WTC11 (cell line): ENCODE measurements around the gene MRPS5. TPM values are rescaled to one million over a fixed set of nuclear protein-coding genes. Genes with fewer than 3 reads are reported as not detected.

ENCODE experiments used
- ATAC-seq: fragments of 200-7000 bp; cut with Tn5 transposase; 2 replicates; pipeline ENCODE4 v1.10.0; 2021; ENCODE audit warnings: mild to moderate bottlenecking, moderate library complexity
- CTCF ChIA-PET: fragments of 300-600 bp; sonication (Branson Sonifier 250); formaldehyde crosslinking; loops from one replicate; lab custom pipeline; 2021; ENCODE audit warnings: antibody characterized with exemption; lab: Charles Lee
- POLR2A ChIA-PET: fragments of 350-600 bp; sonication (Branson Sonifier 250); formaldehyde crosslinking; loops from one replicate; lab custom pipeline; 2021; ENCODE audit warnings: antibody characterized with exemption; lab: Charles Lee
- DNase-seq: peaks from one replicate; pipeline ENCODE4 v3.0.0; 2021; ENCODE audit warnings: low spot score
- H3K27ac Mint-ChIP-seq: 2 replicates; pipeline ENCODE4 v1.8.0; 2021; ENCODE audit warnings: mixed read lengths
- H3K27me3 Mint-ChIP-seq: 2 replicates; pipeline ENCODE4 v1.8.0; 2021; ENCODE audit warnings: low read depth, mild to moderate bottlenecking, moderate library complexity, mixed read lengths
- H3K36me3 Mint-ChIP-seq: 2 replicates; pipeline ENCODE4 v1.8.0; 2021; ENCODE audit warnings: mixed read lengths
- H3K4me1 Mint-ChIP-seq: 2 replicates; pipeline ENCODE4 v1.8.0; 2022; ENCODE audit warnings: mixed read lengths
- H3K4me3 Mint-ChIP-seq: 2 replicates; pipeline ENCODE4 v1.8.0; 2021; ENCODE audit warnings: mild to moderate bottlenecking, moderate library complexity, mixed read lengths
- H3K9me3 Mint-ChIP-seq: 2 replicates; pipeline ENCODE4 v1.8.0; 2021; ENCODE audit warnings: mixed read lengths
- CBFB ChIP-seq: sonication (generic); formaldehyde crosslinking; IDR thresholded peaks from 2 replicates; pipeline ENCODE4 v1.8.1; 2022; ENCODE audit warnings: mild to moderate bottlenecking, low read depth, missing genetic modification reagents
- FOXP1 ChIP-seq: sonication (generic); formaldehyde crosslinking; IDR thresholded peaks from 2 replicates; pipeline ENCODE4 v1.8.0; 2022; ENCODE audit warnings: missing genetic modification reagents, mild to moderate bottlenecking, moderate library complexity, borderline replicate concordance
- JAZF1 ChIP-seq: fragments of 250-450 bp; sonication (Bioruptor Pico); IDR thresholded peaks from 2 replicates; pipeline ENCODE4 v1.9.0; 2021; ENCODE audit warnings: moderate library complexity, mild to moderate bottlenecking, inconsistent platforms
- NFE2L1 ChIP-seq: sonication (generic); formaldehyde crosslinking; IDR thresholded peaks from 2 replicates; pipeline ENCODE4 v1.8.1; 2023; ENCODE audit warnings: missing genetic modification reagents
- TEAD4 ChIP-seq: sonication (generic); formaldehyde crosslinking; IDR thresholded peaks from 2 replicates; pipeline ENCODE4 v1.8.0; 2022; ENCODE audit warnings: mild to moderate bottlenecking, missing genetic modification reagents
- ZNF263 ChIP-seq: sonication (generic); formaldehyde crosslinking; IDR thresholded peaks from 2 replicates; pipeline ENCODE4 v1.8.1; 2022; ENCODE audit warnings: low read depth, mild to moderate bottlenecking, moderate library complexity, missing genetic modification reagents
- total RNA-seq: library from RNA; stranded (reverse); gene quantifications from 3 replicates; pipeline ENCODE4 v1.2.3, GENCODE V29; 2021
- TF ChIP-seq, protein P1 (sequence below): sonication (generic); formaldehyde crosslinking; IDR thresholded peaks from 2 replicates; pipeline ENCODE4 v1.8.0; 2023; ENCODE audit warnings: mild to moderate bottlenecking, missing genetic modification reagents
- TF ChIP-seq, protein P2 (sequence below): sonication (generic); formaldehyde crosslinking; IDR thresholded peaks from 2 replicates; pipeline ENCODE4 v1.8.1; 2022; ENCODE audit warnings: mild to moderate bottlenecking, missing genetic modification reagents, moderate library complexity, borderline replicate concordance
- TF ChIP-seq, protein P3 (sequence below): fragments of 250-450 bp; sonication (Bioruptor Pico); IDR thresholded peaks from 2 replicates; pipeline ENCODE4 v1.9.0; 2021; ENCODE audit warnings: mild to moderate bottlenecking, borderline replicate concordance
- TF ChIP-seq, protein P4 (sequence below): sonication (generic); formaldehyde crosslinking; IDR thresholded peaks from 2 replicates; pipeline ENCODE4 v1.8.1; 2022; ENCODE audit warnings: mild to moderate bottlenecking, moderate library complexity, missing genetic modification reagents
- TF ChIP-seq, protein P5 (sequence below): sonication (generic); formaldehyde crosslinking; IDR thresholded peaks from 2 replicates; pipeline ENCODE4 v1.8.0; 2022; ENCODE audit warnings: mild to moderate bottlenecking, missing genetic modification reagents
- TF ChIP-seq, protein P6 (sequence below): sonication (generic); formaldehyde crosslinking; IDR thresholded peaks from 2 replicates; pipeline ENCODE4 v1.8.0; 2023; ENCODE audit warnings: missing genetic modification reagents
- TF ChIP-seq, protein P7 (sequence below): fragments of 250-450 bp; sonication (Bioruptor Pico); conservative IDR thresholded peaks from 2 replicates; pipeline ENCODE4 v1.9.0; 2021; ENCODE audit warnings: mild to moderate bottlenecking
- TF ChIP-seq, protein P8 (sequence below): sonication (generic); formaldehyde crosslinking; IDR thresholded peaks from 2 replicates; pipeline ENCODE4 v1.8.1; 2023; ENCODE audit warnings: mild to moderate bottlenecking, missing genetic modification reagents

The MRPS5 gene
- total RNA-seq, 1 experiment from 2014 or later, result 70.3 TPM

DNA sequence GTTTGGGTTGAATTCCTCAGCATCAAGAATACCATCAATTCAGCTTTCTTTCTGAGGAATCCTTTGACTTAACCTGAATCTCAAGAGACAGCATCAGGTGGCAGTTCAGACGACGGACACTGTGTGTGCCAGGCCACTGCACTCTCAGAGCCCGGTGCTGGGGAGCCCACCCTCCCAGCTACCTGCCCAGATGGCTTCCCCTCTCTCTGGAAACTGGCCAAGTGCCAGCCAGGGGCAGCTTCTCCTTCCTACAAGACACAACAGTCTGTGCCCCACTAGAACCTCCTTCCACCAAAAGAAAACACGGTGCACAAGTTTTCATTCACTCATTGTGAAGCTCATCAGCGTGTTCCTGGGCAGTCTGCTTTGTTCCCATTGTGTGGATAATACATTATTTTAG is 67.6 kb downstream of the MRPS5 start:
- no peak for DNase-seq

More for the DNA sequence above, 67.6 kb downstream of the MRPS5 start:
- Mint-ChIP-seq H3K9me3 (no peaks in the 10 kb centered on the region), H3K4me3 (no peak overlapping the region), H3K27me3 (peaks cover 4% of the 10 kb centered on the region), H3K27ac (no peak overlapping the region), H3K36me3 (no peaks in the 10 kb centered on the region), H3K4me1 (peaks cover 5% of the 10 kb centered on the region)
- TF ChIP-seq ZNF263 (CRISPR knock-in tag) (no peak), NFE2L1 (no peak), CBFB (CRISPR knock-in tag) (no peak), TEAD4 (CRISPR knock-in tag) (no peak), FOXP1 (CRISPR knock-in tag) (no peak), JAZF1 (CRISPR knock-in tag) (no peak)
- TF ChIP-seq, protein P1, sequence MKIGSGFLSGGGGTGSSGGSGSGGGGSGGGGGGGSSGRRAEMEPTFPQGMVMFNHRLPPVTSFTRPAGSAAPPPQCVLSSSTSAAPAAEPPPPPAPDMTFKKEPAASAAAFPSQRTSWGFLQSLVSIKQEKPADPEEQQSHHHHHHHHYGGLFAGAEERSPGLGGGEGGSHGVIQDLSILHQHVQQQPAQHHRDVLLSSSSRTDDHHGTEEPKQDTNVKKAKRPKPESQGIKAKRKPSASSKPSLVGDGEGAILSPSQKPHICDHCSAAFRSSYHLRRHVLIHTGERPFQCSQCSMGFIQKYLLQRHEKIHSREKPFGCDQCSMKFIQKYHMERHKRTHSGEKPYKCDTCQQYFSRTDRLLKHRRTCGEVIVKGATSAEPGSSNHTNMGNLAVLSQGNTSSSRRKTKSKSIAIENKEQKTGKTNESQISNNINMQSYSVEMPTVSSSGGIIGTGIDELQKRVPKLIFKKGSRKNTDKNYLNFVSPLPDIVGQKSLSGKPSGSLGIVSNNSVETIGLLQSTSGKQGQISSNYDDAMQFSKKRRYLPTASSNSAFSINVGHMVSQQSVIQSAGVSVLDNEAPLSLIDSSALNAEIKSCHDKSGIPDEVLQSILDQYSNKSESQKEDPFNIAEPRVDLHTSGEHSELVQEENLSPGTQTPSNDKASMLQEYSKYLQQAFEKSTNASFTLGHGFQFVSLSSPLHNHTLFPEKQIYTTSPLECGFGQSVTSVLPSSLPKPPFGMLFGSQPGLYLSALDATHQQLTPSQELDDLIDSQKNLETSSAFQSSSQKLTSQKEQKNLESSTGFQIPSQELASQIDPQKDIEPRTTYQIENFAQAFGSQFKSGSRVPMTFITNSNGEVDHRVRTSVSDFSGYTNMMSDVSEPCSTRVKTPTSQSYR (CRISPR knock-in tag), result no peak
- TF ChIP-seq, protein P2, sequence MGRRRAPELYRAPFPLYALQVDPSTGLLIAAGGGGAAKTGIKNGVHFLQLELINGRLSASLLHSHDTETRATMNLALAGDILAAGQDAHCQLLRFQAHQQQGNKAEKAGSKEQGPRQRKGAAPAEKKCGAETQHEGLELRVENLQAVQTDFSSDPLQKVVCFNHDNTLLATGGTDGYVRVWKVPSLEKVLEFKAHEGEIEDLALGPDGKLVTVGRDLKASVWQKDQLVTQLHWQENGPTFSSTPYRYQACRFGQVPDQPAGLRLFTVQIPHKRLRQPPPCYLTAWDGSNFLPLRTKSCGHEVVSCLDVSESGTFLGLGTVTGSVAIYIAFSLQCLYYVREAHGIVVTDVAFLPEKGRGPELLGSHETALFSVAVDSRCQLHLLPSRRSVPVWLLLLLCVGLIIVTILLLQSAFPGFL (CRISPR knock-in tag), result no peak
- TF ChIP-seq, protein P3, sequence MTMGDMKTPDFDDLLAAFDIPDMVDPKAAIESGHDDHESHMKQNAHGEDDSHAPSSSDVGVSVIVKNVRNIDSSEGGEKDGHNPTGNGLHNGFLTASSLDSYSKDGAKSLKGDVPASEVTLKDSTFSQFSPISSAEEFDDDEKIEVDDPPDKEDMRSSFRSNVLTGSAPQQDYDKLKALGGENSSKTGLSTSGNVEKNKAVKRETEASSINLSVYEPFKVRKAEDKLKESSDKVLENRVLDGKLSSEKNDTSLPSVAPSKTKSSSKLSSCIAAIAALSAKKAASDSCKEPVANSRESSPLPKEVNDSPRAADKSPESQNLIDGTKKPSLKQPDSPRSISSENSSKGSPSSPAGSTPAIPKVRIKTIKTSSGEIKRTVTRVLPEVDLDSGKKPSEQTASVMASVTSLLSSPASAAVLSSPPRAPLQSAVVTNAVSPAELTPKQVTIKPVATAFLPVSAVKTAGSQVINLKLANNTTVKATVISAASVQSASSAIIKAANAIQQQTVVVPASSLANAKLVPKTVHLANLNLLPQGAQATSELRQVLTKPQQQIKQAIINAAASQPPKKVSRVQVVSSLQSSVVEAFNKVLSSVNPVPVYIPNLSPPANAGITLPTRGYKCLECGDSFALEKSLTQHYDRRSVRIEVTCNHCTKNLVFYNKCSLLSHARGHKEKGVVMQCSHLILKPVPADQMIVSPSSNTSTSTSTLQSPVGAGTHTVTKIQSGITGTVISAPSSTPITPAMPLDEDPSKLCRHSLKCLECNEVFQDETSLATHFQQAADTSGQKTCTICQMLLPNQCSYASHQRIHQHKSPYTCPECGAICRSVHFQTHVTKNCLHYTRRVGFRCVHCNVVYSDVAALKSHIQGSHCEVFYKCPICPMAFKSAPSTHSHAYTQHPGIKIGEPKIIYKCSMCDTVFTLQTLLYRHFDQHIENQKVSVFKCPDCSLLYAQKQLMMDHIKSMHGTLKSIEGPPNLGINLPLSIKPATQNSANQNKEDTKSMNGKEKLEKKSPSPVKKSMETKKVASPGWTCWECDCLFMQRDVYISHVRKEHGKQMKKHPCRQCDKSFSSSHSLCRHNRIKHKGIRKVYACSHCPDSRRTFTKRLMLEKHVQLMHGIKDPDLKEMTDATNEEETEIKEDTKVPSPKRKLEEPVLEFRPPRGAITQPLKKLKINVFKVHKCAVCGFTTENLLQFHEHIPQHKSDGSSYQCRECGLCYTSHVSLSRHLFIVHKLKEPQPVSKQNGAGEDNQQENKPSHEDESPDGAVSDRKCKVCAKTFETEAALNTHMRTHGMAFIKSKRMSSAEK (CRISPR knock-in tag), result no peak
- TF ChIP-seq, protein P4, sequence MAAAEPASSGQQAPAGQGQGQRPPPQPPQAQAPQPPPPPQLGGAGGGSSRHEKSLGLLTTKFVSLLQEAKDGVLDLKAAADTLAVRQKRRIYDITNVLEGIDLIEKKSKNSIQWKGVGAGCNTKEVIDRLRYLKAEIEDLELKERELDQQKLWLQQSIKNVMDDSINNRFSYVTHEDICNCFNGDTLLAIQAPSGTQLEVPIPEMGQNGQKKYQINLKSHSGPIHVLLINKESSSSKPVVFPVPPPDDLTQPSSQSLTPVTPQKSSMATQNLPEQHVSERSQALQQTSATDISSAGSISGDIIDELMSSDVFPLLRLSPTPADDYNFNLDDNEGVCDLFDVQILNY (CRISPR knock-in tag), result no peak
- TF ChIP-seq, protein P5, sequence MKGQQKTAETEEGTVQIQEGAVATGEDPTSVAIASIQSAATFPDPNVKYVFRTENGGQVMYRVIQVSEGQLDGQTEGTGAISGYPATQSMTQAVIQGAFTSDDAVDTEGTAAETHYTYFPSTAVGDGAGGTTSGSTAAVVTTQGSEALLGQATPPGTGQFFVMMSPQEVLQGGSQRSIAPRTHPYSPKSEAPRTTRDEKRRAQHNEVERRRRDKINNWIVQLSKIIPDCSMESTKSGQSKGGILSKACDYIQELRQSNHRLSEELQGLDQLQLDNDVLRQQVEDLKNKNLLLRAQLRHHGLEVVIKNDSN (CRISPR knock-in tag), result no peak
- TF ChIP-seq, protein P6, sequence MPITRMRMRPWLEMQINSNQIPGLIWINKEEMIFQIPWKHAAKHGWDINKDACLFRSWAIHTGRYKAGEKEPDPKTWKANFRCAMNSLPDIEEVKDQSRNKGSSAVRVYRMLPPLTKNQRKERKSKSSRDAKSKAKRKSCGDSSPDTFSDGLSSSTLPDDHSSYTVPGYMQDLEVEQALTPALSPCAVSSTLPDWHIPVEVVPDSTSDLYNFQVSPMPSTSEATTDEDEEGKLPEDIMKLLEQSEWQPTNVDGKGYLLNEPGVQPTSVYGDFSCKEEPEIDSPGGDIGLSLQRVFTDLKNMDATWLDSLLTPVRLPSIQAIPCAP (CRISPR knock-in tag), result no peak
- TF ChIP-seq, protein P7, sequence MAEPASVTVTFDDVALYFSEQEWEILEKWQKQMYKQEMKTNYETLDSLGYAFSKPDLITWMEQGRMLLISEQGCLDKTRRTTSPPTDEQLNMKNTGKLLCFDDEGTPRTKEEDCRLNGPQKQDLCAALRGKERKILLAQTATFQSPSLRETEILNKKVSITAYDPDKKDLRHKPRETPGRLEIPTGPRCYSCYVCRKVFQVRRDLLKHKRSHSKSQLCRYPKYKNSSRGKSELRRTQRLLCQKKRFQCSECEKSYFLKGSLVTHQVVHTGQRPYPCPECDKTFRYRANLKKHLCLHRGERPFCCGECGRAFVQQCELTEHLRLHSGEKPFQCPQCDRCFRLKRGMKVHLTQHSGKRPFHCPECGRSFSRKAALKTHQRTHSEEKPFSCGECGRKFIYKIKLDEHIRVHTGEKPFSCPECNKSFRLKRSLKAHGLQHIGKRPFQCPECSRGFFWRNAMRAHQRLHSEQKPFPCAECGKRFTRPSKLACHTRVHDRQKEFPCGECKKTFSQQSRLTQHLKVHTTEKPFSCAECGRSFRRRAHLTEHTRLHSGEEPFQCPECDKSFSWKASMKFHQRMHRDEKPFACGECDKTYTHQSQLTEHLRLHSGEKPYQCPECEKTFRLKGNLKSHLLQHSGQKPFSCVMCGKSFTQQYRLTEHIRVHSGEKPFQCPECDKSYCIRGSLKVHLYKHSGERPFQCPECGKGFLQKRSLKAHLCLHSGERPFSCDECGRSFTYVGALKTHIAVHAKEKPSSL, result no peak
- TF ChIP-seq, protein P8, sequence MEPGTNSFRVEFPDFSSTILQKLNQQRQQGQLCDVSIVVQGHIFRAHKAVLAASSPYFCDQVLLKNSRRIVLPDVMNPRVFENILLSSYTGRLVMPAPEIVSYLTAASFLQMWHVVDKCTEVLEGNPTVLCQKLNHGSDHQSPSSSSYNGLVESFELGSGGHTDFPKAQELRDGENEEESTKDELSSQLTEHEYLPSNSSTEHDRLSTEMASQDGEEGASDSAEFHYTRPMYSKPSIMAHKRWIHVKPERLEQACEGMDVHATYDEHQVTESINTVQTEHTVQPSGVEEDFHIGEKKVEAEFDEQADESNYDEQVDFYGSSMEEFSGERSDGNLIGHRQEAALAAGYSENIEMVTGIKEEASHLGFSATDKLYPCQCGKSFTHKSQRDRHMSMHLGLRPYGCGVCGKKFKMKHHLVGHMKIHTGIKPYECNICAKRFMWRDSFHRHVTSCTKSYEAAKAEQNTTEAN (CRISPR knock-in tag), result no peak
- CTCF ChIA-PET, result interaction anchor here (0.6 to 4.8 kb wide), 38 partner anchors 9 to 193 kb away, joined by 3 to 156 read pairs (median 6); partner anchors contain the start of genes MAL, MRPS5, TEKT4 and ZNF2
- no peak for ATAC-seq
- POLR2A ChIA-PET, result interaction anchor here (1.8 kb wide), 1 partner anchor 68 kb away, joined by 5 read pairs; the partner anchor contains the start of gene MRPS5
